Measurements from ENCODE around the gene LMNA. TPM values are rescaled to one million over a fixed set of nuclear protein-coding genes. Genes with fewer than 3 reads are reported as not detected.

LMNA gene
- polyA plus RNA-seq, 3 donors: 16.5 to 45.5 (median 24.7) TPM

- H3K4me3 ChIP-seq (replicated peaks in 1 of 3; ENCODE audit: low read depth in 2 of 3, low read length in 3 of 3): peak overlapping the region in 1 of 3 experiments; percentile 14
- peaks cover 3 to 15% of the 10 kb centered on the region in 2 donors for H3K9me3 ChIP-seq (replicated peaks in 1 of 2; ENCODE audit: control insufficient read depth in 1 of 2, insufficient read depth in 1 of 2, low read length in 2 of 2)
- intact Hi-C loops (cut with micrococcal nuclease): no loop called here
- H3K4me2 ChIP-seq (replicated peaks; ENCODE audit: extremely low read depth, low read length, poor library complexity, severe bottlenecking): peak overlapping the region; percentile 39
- H4K20me1 ChIP-seq (ENCODE audit: insufficient read depth, low read length): peaks cover 44% of the 10 kb centered on the region
- Mint-ChIP-seq H3K27me3 (ENCODE audit: low read depth in 3 of 3) (peaks cover 82 to 96% (median 88%) of the 10 kb centered on the region in 3 donors), H3K36me3 (peaks cover 15 to 16% of the 10 kb centered on the region in 2 donors), H3K4me3 (peak overlapping the region; percentile 4 to 83), H3K9me3 (peaks cover 0 to 21% (median 9%) of the 10 kb centered on the region in 7 donors), H3K27ac (peak overlapping the region; percentile 75 to 94 (median 88)), H3K4me1 (peaks cover 72% of the 10 kb centered on the region)
- peaks cover 47 to 87% of the 10 kb centered on the region in 2 donors for H3K27me3 ChIP-seq (ENCODE audit: control insufficient read depth in 2 of 2, insufficient read depth in 2 of 2, low read length in 2 of 2)
- H3K9ac ChIP-seq (ENCODE audit: insufficient read depth, low read length, poor library complexity, severe bottlenecking): peak overlapping the region; percentile 53
- peak overlapping the region in 1 of 2 donors; percentile 60 for H3K27ac ChIP-seq (ENCODE audit: low read depth in 1 of 2, low read length in 2 of 2)
- TF ChIP-seq CTCF (IDR thresholded peaks at IDR 0.05): no peak
- no peak for DNase-seq
- WGBS (ENCODE audit: insufficient coverage): 79% methylated on average over 10 of the region's 14 CpGs
- no peaks in the 10 kb centered on the region for H3K79me2 ChIP-seq (ENCODE audit: insufficient read depth, low read length)
- H3K4me1 ChIP-seq (ENCODE audit: control insufficient read depth in 1 of 2, insufficient read depth in 2 of 2, low read length in 2 of 2): peaks cover 65 to 72% of the 10 kb centered on the region in 2 donors
- no peak overlapping the region for H2AFZ ChIP-seq (ENCODE audit: insufficient read depth, low read depth, low read length, poor library complexity, severe bottlenecking)
- H3K36me3 ChIP-seq (replicated peaks in 1 of 2; ENCODE audit: control insufficient read depth in 1 of 2, insufficient read depth in 2 of 2, low read length in 2 of 2): no peaks in the 10 kb centered on the region
Measured at GRCh38 chr1:156122519-156123355, 8.2 kb downstream of the LMNA start.

GRCh38 chr1:156123356-156124196 is 9.1 kb downstream of the LMNA start:
- peaks cover 47 to 87% of the 10 kb centered on the region in 2 donors for H3K27me3 ChIP-seq (ENCODE audit: control insufficient read depth in 2 of 2, insufficient read depth in 2 of 2, low read length in 2 of 2)
- peak; percentile 62 for TF ChIP-seq CTCF (IDR thresholded peaks at IDR 0.05)
- Mint-ChIP-seq H3K4me3 (peak overlapping the region; percentile 53 to 87), H3K9me3 (peaks cover 0 to 21% (median 7%) of the 10 kb centered on the region in 7 donors), H3K4me1 (peaks cover 76% of the 10 kb centered on the region), H3K27ac (peak overlapping the region; percentile 75 to 94 (median 88)), H3K27me3 (ENCODE audit: low read depth in 3 of 3) (peaks cover 83 to 96% (median 88%) of the 10 kb centered on the region in 3 donors), H3K36me3 (peaks cover 13 to 15% of the 10 kb centered on the region in 2 donors)
- peaks cover 3 to 7% of the 10 kb centered on the region in 2 donors for H3K9me3 ChIP-seq (replicated peaks in 1 of 2; ENCODE audit: control insufficient read depth in 1 of 2, insufficient read depth in 1 of 2, low read length in 2 of 2)
- intact Hi-C loops (cut with micrococcal nuclease): no loop called here
- H3K4me3 ChIP-seq (replicated peaks in 1 of 3; ENCODE audit: low read depth in 2 of 3, low read length in 3 of 3): peak overlapping the region in 1 of 3 experiments; percentile 14
- H3K79me2 ChIP-seq (ENCODE audit: insufficient read depth, low read length): no peaks in the 10 kb centered on the region
- DNase-seq: peak; percentile 94 to 97 (median 95)
- peak overlapping the region; percentile 39 for H3K4me2 ChIP-seq (replicated peaks; ENCODE audit: extremely low read depth, low read length, poor library complexity, severe bottlenecking)
- no peak overlapping the region for H2AFZ ChIP-seq (ENCODE audit: insufficient read depth, low read depth, low read length, poor library complexity, severe bottlenecking)
- peak overlapping the region; percentile 31 to 60 for H3K27ac ChIP-seq (ENCODE audit: low read depth in 1 of 2, low read length in 2 of 2)
- WGBS (ENCODE audit: insufficient coverage): 12% methylated on average over 7 of the region's 14 CpGs
- H4K20me1 ChIP-seq (ENCODE audit: insufficient read depth, low read length): peaks cover 39% of the 10 kb centered on the region
- H3K4me1 ChIP-seq (ENCODE audit: control insufficient read depth in 1 of 2, insufficient read depth in 2 of 2, low read length in 2 of 2): peaks cover 73 to 80% of the 10 kb centered on the region in 2 donors
- H3K36me3 ChIP-seq (replicated peaks in 1 of 2; ENCODE audit: control insufficient read depth in 1 of 2, insufficient read depth in 2 of 2, low read length in 2 of 2): no peaks in the 10 kb centered on the region
- peak overlapping the region; percentile 53 for H3K9ac ChIP-seq (ENCODE audit: insufficient read depth, low read length, poor library complexity, severe bottlenecking)

Measured in CD14-positive monocyte (primary cell).